GM19397 (cell line): ENCODE measurements around the gene TMEM176A.
"Not testable (repeated sequence)": the region's sequence is repeated elsewhere in the genome, so short reads cannot be mapped to it uniquely, and the experiment has no call there.

Source experiments
- ATAC-seq: cut with Tn5 transposase; IDR thresholded peaks from one replicate; pipeline ENCODE4 v1.9.1; 2021; ENCODE audit warnings: mild to moderate bottlenecking, moderate library complexity; ENCODE audit not compliant: unreplicated experiment

Gene TMEM176A

GRCh38 chr7:150800581-150801241, at the start of gene TMEM176A:
Gene TMEM176A (plus strand): TSS chr7:150800769. CDS start chr7:150801551, 782 bp downstream.
- no peak for ATAC-seq

- no peak for ATAC-seq
Measured at GRCh38 chr7:150751702-150752101, 48.9 kb upstream of the TMEM176A start.

GRCh38 chr7:150753239-150753638, 47.3 kb upstream of the TMEM176A start:
- ATAC-seq: no peak

GRCh38 chr7:150753826-150754603, 46.6 kb upstream of the TMEM176A start:
- ATAC-seq: no peak

- no peak for ATAC-seq
Measured at GRCh38 chr7:150754951-150755350, 45.6 kb upstream of the TMEM176A start.

GRCh38 chr7:150755473-150756099, 45.0 kb upstream of the TMEM176A start:
- ATAC-seq: no peak

GRCh38 chr7:150756166-150756565, 44.4 kb upstream of the TMEM176A start:
- no peak for ATAC-seq

GRCh38 chr7:150756858-150757257, 43.7 kb upstream of the TMEM176A start:
- ATAC-seq: no peak

- no peak for ATAC-seq
Measured at GRCh38 chr7:150759479-150759878, 41.1 kb upstream of the TMEM176A start.

GRCh38 chr7:150766334-150766709, 34.2 kb upstream of the TMEM176A start:
- no peak for ATAC-seq

GRCh38 chr7:150769768-150770167, 30.8 kb upstream of the TMEM176A start:
- no peak for ATAC-seq

GRCh38 chr7:150774131-150774530, 26.4 kb upstream of the TMEM176A start:
- not testable (repeated sequence) for ATAC-seq

GRCh38 chr7:150778014-150778737, 22.4 kb upstream of the TMEM176A start:
- no peak for ATAC-seq

GRCh38 chr7:150778738-150779301, 21.7 kb upstream of the TMEM176A start:
- ATAC-seq: no peak

- ATAC-seq: no peak
Measured at GRCh38 chr7:150780292-150780691, 20.3 kb upstream of the TMEM176A start.

- ATAC-seq: no peak
Measured at GRCh38 chr7:150781103-150781502, 19.5 kb upstream of the TMEM176A start.

GRCh38 chr7:150781961-150782360, 18.6 kb upstream of the TMEM176A start:
- ATAC-seq: no peak

- no peak for ATAC-seq
Measured at GRCh38 chr7:150784120-150784736, 16.3 kb upstream of the TMEM176A start.

- no peak for ATAC-seq
Measured at GRCh38 chr7:150784954-150785353, 15.6 kb upstream of the TMEM176A start.
